ENCODE data around the gene ZNF488. TPM values are rescaled to one million over a fixed set of nuclear protein-coding genes. Genes with fewer than 3 reads are reported as not detected.
"Not testable (repeated sequence)": the region's sequence is repeated elsewhere in the genome, so short reads cannot be mapped to it uniquely, and the experiment has no call there.

ZNF488 gene
- total RNA-seq = not detected

DNA sequence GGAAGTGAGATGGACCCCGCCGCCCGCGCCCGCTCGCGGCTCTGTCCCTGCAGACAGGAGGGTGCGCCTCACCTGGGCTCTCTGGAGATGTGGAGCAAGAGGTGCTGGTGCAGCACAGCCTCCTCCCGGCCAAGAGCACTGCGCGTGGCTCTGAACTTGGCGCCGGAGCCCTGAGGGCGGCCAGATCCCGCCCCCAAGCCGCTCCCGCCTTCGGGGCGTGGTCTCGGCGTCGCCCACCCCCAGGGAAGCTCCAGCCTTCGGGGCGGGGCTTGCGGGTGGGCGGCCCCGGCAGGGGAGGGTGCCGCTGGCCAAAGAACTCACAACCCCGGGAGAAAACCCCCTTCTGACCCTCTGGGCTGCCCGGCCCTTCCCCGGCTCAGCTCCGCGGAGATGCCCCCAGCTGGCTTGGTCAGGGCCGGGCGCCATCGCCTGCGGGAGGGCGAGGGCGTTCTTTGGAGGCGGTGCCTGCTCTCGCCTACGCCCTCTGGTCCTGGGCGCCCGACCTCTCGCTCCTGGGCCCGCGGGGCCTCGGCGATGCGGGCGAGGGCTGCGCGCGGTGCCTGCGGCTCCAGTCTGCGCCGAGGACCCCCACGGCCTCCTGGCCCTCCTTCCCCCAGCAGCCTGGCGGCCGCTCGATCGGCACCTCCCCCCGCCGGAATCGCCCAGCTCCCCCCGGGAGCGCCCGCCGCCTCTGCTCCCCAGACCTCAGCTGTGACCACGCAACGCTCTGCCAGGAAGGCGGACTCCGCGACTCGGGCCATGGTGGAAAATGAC is at the start of gene ZNF488:
Gene ZNF488 (minus strand): TSS at position 146 of the 774 bp plus-strand sequence. CDS start 15,464 bp downstream, outside the sequence.
- H3K9me3 Mint-ChIP-seq = peaks cover 5% of the 10 kb centered on the region
- peaks cover 10 to 11% of the 10 kb centered on the region in 2 donors for H3K4me1 Mint-ChIP-seq (ENCODE audit: low read depth in 2 of 2)
- peaks cover 50 to 69% of the 10 kb centered on the region in 2 donors for H3K27me3 Mint-ChIP-seq
- no peaks in the 10 kb centered on the region for H3K36me3 Mint-ChIP-seq
- H3K27ac Mint-ChIP-seq = peak within 1 kb of the TSS in 1 of 2 donors; percentile 45
- peak; percentile 81 for DNase-seq (ENCODE audit: low spot score)
- H3K4me3 Mint-ChIP-seq = peak within 1 kb of the TSS; percentile 89
- peak; percentile 92 to 95 for ATAC-seq

- ATAC-seq = no peak
- Mint-ChIP-seq H3K9me3 (peaks cover 4% of the 10 kb centered on the region), H3K27me3 (peaks cover 9 to 23% of the 10 kb centered on the region in 2 donors), H3K36me3 (no peaks in the 10 kb centered on the region), H3K4me3 (no peak overlapping the region), H3K4me1 (ENCODE audit: low read depth in 2 of 2) (no peaks in the 10 kb centered on the region), H3K27ac (no peak overlapping the region)
- DNase-seq (ENCODE audit: low spot score) = peak; percentile 54
Observed at GRCh38 chr10:47425813-47426419, 41.8 kb upstream of the ZNF488 start.

- ATAC-seq (no peak), DNase-seq (ENCODE audit: low spot score) (no peak)
- Mint-ChIP-seq H3K4me3 (no peak overlapping the region), H3K27me3 (peaks cover 0 to 7% of the 10 kb centered on the region in 2 donors), H3K36me3 (no peaks in the 10 kb centered on the region), H3K9me3 (peaks cover 4% of the 10 kb centered on the region), H3K4me1 (ENCODE audit: low read depth in 2 of 2) (no peaks in the 10 kb centered on the region), H3K27ac (no peak overlapping the region)
Observed at GRCh38 chr10:47424231-47424630, 40.1 kb upstream of the ZNF488 start.

DNA sequence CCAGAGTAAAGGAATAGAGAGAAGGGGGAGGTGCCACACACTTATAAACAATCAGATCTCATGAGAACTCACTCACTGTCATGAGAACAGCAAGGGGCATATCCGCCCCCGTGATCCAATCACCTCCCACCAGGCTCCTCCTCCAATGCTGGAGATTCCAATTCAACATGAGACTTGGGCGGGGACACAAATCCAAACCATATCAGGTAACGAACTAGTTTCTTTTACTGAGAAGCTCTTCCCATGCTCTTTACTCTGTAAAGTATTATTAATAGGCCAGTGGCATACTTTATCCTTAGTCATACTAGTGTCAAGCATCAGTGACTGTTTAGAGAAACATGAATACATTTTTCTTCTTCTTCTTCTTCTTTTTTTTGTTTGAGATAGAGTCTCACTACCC is 39.4 kb upstream of the ZNF488 start:
- Mint-ChIP-seq H3K4me3 (no peak overlapping the region), H3K4me1 (ENCODE audit: low read depth in 2 of 2) (no peaks in the 10 kb centered on the region), H3K36me3 (no peaks in the 10 kb centered on the region), H3K27me3 (no peaks in the 10 kb centered on the region), H3K27ac (no peak overlapping the region), H3K9me3 (no peaks in the 10 kb centered on the region)
- ATAC-seq = no peak
- DNase-seq (ENCODE audit: low spot score) = no peak

- no peak for DNase-seq (ENCODE audit: low spot score)
- Mint-ChIP-seq H3K9me3 (no peaks in the 10 kb centered on the region), H3K27ac (no peak overlapping the region), H3K4me1 (ENCODE audit: low read depth in 2 of 2) (no peaks in the 10 kb centered on the region), H3K4me3 (no peak overlapping the region), H3K27me3 (no peaks in the 10 kb centered on the region), H3K36me3 (no peaks in the 10 kb centered on the region)
- peak in 1 of 2 donors; percentile 6 for ATAC-seq
Observed at GRCh38 chr10:47421057-47421952, 37.2 kb upstream of the ZNF488 start.

DNA sequence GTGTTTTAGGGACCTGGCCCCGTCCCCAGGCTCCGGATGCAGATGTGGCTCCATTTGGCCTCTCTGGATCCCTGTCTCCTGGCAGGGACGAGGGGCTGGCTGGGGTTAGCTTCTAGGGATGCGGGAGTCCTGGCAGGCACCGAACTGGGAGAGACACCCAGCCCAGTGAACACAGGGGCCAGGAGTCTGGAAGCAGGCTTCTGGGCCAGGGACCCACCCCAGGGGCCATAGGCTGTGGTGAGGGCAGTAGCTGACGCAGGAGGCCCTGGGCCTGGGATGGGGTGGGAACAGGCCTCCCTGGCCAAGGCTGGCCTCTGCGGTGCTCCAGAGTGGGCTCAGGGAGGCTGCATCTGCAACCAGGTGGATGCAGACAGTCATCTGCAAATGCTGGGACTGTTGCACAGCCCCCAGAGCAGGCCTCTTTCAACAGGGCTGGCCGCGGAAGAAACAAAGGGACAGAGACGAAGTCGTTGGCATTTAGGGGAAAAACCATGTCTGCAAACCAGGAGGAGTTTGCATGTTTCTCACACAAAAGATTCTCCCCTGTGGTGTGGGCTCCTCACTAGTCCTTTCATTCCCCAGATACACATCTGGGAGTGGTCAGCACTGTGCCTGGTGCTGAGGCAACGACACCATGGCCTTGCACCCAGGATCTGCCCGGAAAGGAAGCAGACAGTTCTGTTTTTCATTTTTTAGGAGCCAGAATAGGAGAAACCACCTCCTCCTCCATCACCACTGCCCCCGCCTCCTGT is 36.4 kb upstream of the ZNF488 start:
- Mint-ChIP-seq H3K36me3 (no peaks in the 10 kb centered on the region), H3K9me3 (no peaks in the 10 kb centered on the region), H3K4me3 (no peak overlapping the region), H3K27ac (no peak overlapping the region), H3K4me1 (ENCODE audit: low read depth in 2 of 2) (no peaks in the 10 kb centered on the region), H3K27me3 (no peaks in the 10 kb centered on the region)
- DNase-seq (ENCODE audit: low spot score) (no peak), ATAC-seq (peak in 1 of 2 donors; percentile 26)

GRCh38 chr10:47419421-47419820 is 35.3 kb upstream of the ZNF488 start:
- Mint-ChIP-seq H3K9me3 (no peaks in the 10 kb centered on the region), H3K36me3 (no peaks in the 10 kb centered on the region), H3K4me1 (ENCODE audit: low read depth in 2 of 2) (no peaks in the 10 kb centered on the region), H3K27me3 (no peaks in the 10 kb centered on the region), H3K27ac (no peak overlapping the region), H3K4me3 (no peak overlapping the region)
- DNase-seq (ENCODE audit: low spot score) (no peak), ATAC-seq (no peak)

GRCh38 chr10:47418966-47419365 is 34.9 kb upstream of the ZNF488 start:
- DNase-seq (ENCODE audit: low spot score) = no peak
- no peaks in the 10 kb centered on the region for H3K27me3 Mint-ChIP-seq

DNA sequence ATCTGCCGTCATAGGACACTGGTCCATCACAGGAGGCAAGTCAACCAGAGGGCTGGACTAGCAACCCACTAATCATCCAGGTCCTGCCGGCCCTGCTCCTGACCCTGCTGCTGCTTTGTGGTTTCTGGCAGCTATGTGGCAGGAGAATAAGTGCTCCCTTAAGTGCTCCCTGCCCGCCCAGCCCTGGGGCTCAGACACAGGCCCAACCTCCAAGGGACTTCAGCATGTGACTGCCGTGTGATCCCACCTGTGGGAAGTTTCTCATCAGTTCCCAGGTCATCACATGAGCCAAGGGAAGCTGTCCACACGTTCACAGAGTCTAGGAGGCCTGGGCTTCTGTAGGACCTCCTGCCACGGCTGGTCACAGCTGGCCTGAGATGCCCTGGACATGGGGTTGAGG is 34.2 kb upstream of the ZNF488 start:
- H3K36me3 Mint-ChIP-seq = no peaks in the 10 kb centered on the region
- H3K4me3 Mint-ChIP-seq = no peak overlapping the region
- H3K27ac Mint-ChIP-seq = no peak overlapping the region
- no peaks in the 10 kb centered on the region for H3K9me3 Mint-ChIP-seq
- H3K4me1 Mint-ChIP-seq (ENCODE audit: low read depth in 2 of 2) = no peaks in the 10 kb centered on the region
- ATAC-seq (no peak), DNase-seq (ENCODE audit: low spot score) (no peak)
- no peaks in the 10 kb centered on the region for H3K27me3 Mint-ChIP-seq

More at GRCh38 chr10:47418966-47419365, 34.9 kb upstream of the ZNF488 start:
- no peaks in the 10 kb centered on the region for H3K9me3 Mint-ChIP-seq
- no peak overlapping the region for H3K4me3 Mint-ChIP-seq
- H3K27ac Mint-ChIP-seq = no peak overlapping the region
- ATAC-seq = no peak
- no peaks in the 10 kb centered on the region for H3K4me1 Mint-ChIP-seq (ENCODE audit: low read depth in 2 of 2)
- H3K36me3 Mint-ChIP-seq = no peaks in the 10 kb centered on the region

- not testable (repeated sequence) for H3K27me3 Mint-ChIP-seq; H3K36me3 Mint-ChIP-seq; H3K4me3 Mint-ChIP-seq; DNase-seq (ENCODE audit: low spot score); H3K9me3 Mint-ChIP-seq; H3K4me1 Mint-ChIP-seq (ENCODE audit: low read depth in 2 of 2); ATAC-seq; H3K27ac Mint-ChIP-seq
Observed at GRCh38 chr10:47416305-47417218, 32.5 kb upstream of the ZNF488 start.

GRCh38 chr10:47415520-47416304 is 31.6 kb upstream of the ZNF488 start:
- H3K36me3 Mint-ChIP-seq = no peaks in the 10 kb centered on the region
- no peak overlapping the region for H3K27ac Mint-ChIP-seq
- DNase-seq (ENCODE audit: low spot score) (no peak), ATAC-seq (peak in 1 of 2 donors; percentile 7)
- no peaks in the 10 kb centered on the region for H3K4me1 Mint-ChIP-seq (ENCODE audit: low read depth in 2 of 2)
- H3K9me3 Mint-ChIP-seq = no peaks in the 10 kb centered on the region
- peaks cover 0 to under 1% of the 10 kb centered on the region in 2 donors for H3K27me3 Mint-ChIP-seq
- no peak overlapping the region for H3K4me3 Mint-ChIP-seq
